ENCODE results near the gene ARHGEF25. TPM values are rescaled to one million over a fixed set of nuclear protein-coding genes. Genes with fewer than 3 reads are reported as not detected.
"Not testable (repeated sequence)": the region's sequence is repeated elsewhere in the genome, so short reads cannot be mapped to it uniquely, and the experiment has no call there.

The ARHGEF25 gene
- total and polyA plus RNA-seq, 2 donors (not counting 1 experiment from before 2014, with no cell fraction given): 0.12 TPM; not detected in 1

- intact Hi-C loops (cut with micrococcal nuclease): loop anchor here (1.0 to 5.0 kb wide), 4 partner anchors 18 to 109 kb away; partner anchors contain the start of gene OS9
- peak within 1 kb of the TSS; percentile 75 for H3K9ac ChIP-seq (ENCODE audit: low read length)
- peak within 1 kb of the TSS; percentile 80 for H2AFZ ChIP-seq (ENCODE audit: insufficient read depth, low read depth, low read length, poor library complexity, severe bottlenecking)
- POLR2A ChIA-PET: interaction anchor here (0.6 kb wide), 1 partner anchor 1125 kb away, joined by 6 read pairs; no protein-coding TSS in a partner anchor
- peak within 1 kb of the TSS; percentile 99 for H3K4me2 ChIP-seq (replicated peaks; ENCODE audit: low read depth, low read length, poor library complexity, severe bottlenecking)
- peaks cover 0 to 65% (median 40%) of the 10 kb centered on the region in 4 experiments for H3K27me3 ChIP-seq (replicated peaks in 1 of 4; ENCODE audit: control extremely low read depth in 1 of 4, control insufficient read depth in 3 of 4, insufficient read depth in 4 of 4, low read length in 3 of 4)
- no peak within 1 kb of the TSS for H3K27ac ChIP-seq (ENCODE audit: low read length in 2 of 2)
- H3K27ac Mint-ChIP-seq: no peak within 1 kb of the TSS
- DNase-seq (peak; percentile 82), ATAC-seq (ENCODE audit: low read depth) (peak; percentile 97)
- H3K9me3 ChIP-seq (ENCODE audit: control extremely low read depth in 1 of 3, control insufficient read depth in 2 of 3, insufficient read depth in 1 of 3, low read length in 2 of 3): peaks cover 0 to 4% (median 0%) of the 10 kb centered on the region in 3 donors
- H3K79me2 ChIP-seq (ENCODE audit: control insufficient read depth, insufficient read depth, low read length): no peaks in the 10 kb centered on the region
- WGBS (ENCODE audit: insufficient coverage): under 1% methylated on average over 47 of the region's 58 CpGs
- CTCF ChIA-PET: interaction anchor here (0.7 to 2.3 kb wide), 15 partner anchors 8 to 174 kb away, joined by 3 to 20 read pairs (median 4); partner anchors contain the start of genes DDIT3, OS9 and PIP4K2C
- H3K4me3 Mint-ChIP-seq: peak within 1 kb of the TSS; percentile 77
- H3K4me1 ChIP-seq (ENCODE audit: control insufficient read depth in 2 of 2, insufficient read depth in 2 of 2, low read length in 2 of 2): peaks cover 17 to 21% of the 10 kb centered on the region in 2 donors
- no peaks in the 10 kb centered on the region for H4K20me1 ChIP-seq (ENCODE audit: control insufficient read depth, insufficient read depth, low read length, poor library complexity, severe bottlenecking)
- H3K27me3 Mint-ChIP-seq: peaks cover 49% of the 10 kb centered on the region
- no peaks in the 10 kb centered on the region for H3K9me3 Mint-ChIP-seq (ENCODE audit: insufficient read depth)
- H3K4me3 ChIP-seq (ENCODE audit: control extremely low read depth in 1 of 5, extremely low read depth in 1 of 5, insufficient read depth in 1 of 5, low read depth in 2 of 5, low read length in 4 of 5): peak within 1 kb of the TSS in 4 of 5 experiments; percentile 40 to 75 (median 56)
- no peaks in the 10 kb centered on the region for H3K36me3 ChIP-seq (replicated peaks in 1 of 2; ENCODE audit: control extremely low read depth in 1 of 2, control insufficient read depth in 1 of 2, extremely low read depth in 1 of 2, insufficient read depth in 2 of 2, low read length in 1 of 2)
- H3K4me1 Mint-ChIP-seq: peaks cover 15% of the 10 kb centered on the region
- peak; percentile 98 for TF ChIP-seq CTCF (IDR thresholded peaks at IDR 0.05)
- no peak for TF ChIP-seq EZH2 (IDR thresholded peaks at IDR 0.05; ENCODE audit: borderline replicate concordance, insufficient read depth, low read depth, low read length, poor library complexity, severe bottlenecking)
Observed at GRCh38 chr12:57632958-57633840, 22.0 kb downstream of the ARHGEF25 start, which contains the start of gene B4GALNT1. Gene B4GALNT1 (minus strand): TSS chr12:57633201. CDS start chr12:57632132, 1,069 bp downstream.

GRCh38 chr12:57636731-57637130, 25.5 kb downstream of the ARHGEF25 start:
- H3K27ac Mint-ChIP-seq; DNase-seq; H2AFZ ChIP-seq (ENCODE audit: insufficient read depth, low read depth, low read length, poor library complexity, severe bottlenecking); H3K4me2 ChIP-seq (replicated peaks; ENCODE audit: low read depth, low read length, poor library complexity, severe bottlenecking); H4K20me1 ChIP-seq (ENCODE audit: control insufficient read depth, insufficient read depth, low read length, poor library complexity, severe bottlenecking); H3K27ac ChIP-seq (ENCODE audit: low read length in 2 of 2); H3K9me3 Mint-ChIP-seq (ENCODE audit: insufficient read depth); ATAC-seq (ENCODE audit: low read depth); H3K79me2 ChIP-seq (ENCODE audit: control insufficient read depth, insufficient read depth, low read length); H3K9ac ChIP-seq (ENCODE audit: low read length); H3K4me3 ChIP-seq (ENCODE audit: control extremely low read depth in 1 of 5, extremely low read depth in 1 of 5, insufficient read depth in 1 of 5, low read depth in 2 of 5, low read length in 4 of 5); H3K9me3 ChIP-seq (ENCODE audit: control extremely low read depth in 1 of 3, control insufficient read depth in 2 of 3, insufficient read depth in 1 of 3, low read length in 2 of 3); H3K4me3 Mint-ChIP-seq; H3K36me3 ChIP-seq (replicated peaks in 1 of 2; ENCODE audit: control extremely low read depth in 1 of 2, control insufficient read depth in 1 of 2, extremely low read depth in 1 of 2, insufficient read depth in 2 of 2, low read length in 1 of 2); POLR2A ChIA-PET; intact Hi-C loops (cut with micrococcal nuclease): not testable (repeated sequence)
- WGBS (ENCODE audit: insufficient coverage): 89% methylated on average over 7 of the region's 9 CpGs
- Histone ChIP-seq H3K4me1 (ENCODE audit: control insufficient read depth in 2 of 2, insufficient read depth in 2 of 2, low read length in 2 of 2) (peaks cover 13 to 17% of the 10 kb centered on the region in 2 donors), H3K27me3 (replicated peaks in 1 of 4; ENCODE audit: control extremely low read depth in 1 of 4, control insufficient read depth in 3 of 4, insufficient read depth in 4 of 4, low read length in 3 of 4) (peaks cover 0 to 52% (median 19%) of the 10 kb centered on the region in 4 experiments)
- peaks cover 11% of the 10 kb centered on the region for H3K4me1 Mint-ChIP-seq
- CTCF ChIA-PET: interaction anchor here (0.8 to 6.4 kb wide), 3 partner anchors 53 to 178 kb away, joined by 4 to 66 read pairs (median 6); partner anchors contain the start of gene GLI1
- peaks cover 35% of the 10 kb centered on the region for H3K27me3 Mint-ChIP-seq

All from B cell (primary cell).